ENCODE measurements around the gene TMEM164.
A peak's percentile ranks its signal among the peaks of the same experiment; 100 is the strongest.

The TMEM164 gene

DNA sequence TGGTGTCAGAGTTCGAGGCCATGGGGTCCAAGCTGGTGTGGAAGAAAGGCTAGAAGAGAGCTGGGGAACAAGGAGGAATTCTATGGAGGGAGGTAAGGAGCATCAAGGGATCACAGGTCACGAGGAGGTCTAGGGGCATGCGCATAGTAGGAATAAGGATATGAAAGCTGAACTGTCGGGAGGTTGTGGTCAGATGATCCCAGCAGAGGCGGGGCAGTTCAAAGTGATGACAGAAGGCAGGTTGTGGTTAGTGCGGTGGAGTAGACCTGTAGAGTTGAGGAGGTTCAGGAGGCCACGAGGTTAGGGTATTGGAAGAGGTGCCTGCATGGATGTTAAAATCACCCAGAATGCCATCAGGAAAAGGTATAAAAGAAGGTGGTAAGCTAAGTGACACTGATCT is 156.3 kb downstream of the TMEM164 start:
- no peak for DNase-seq
- intact Hi-C loops (cut with DNase I), result no loop called here

GRCh38 chrX:110159865-110160264 is 157.0 kb downstream of the TMEM164 start:
- intact Hi-C loops (cut with DNase I), result loop anchor here (1.0 to 10.0 kb wide), 3 partner anchors 155 to 687 kb away; partner anchors contain the start of gene AMMECR1
- DNase-seq, result no peak

GRCh38 chrX:110161361-110161686 is 158.4 kb downstream of the TMEM164 start:
- intact Hi-C loops (cut with DNase I), result loop anchor here (5.0 to 10.0 kb wide), 2 partner anchors 153 to 686 kb away; partner anchors contain the start of gene AMMECR1

DNA sequence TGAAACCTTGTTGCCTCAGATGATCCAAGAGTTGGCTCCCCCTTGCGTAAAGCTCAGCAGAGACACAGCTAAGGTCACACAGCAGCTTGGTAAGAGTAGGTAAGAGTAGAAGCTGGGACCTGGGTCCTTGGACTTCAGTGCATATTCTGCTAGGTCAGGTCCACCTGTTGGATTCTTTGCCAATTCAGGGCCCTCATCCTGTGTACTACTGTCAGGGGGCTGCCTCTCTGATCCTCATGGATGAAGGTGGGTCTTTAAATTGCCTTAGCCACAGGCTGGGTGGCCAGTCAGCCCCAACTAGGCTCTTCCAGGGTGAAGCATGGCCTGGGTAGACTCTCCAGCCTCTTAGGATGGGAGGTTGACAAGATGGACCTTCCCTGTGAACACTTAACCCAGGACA is 159.2 kb downstream of the TMEM164 start:
- DNase-seq, result no peak
- intact Hi-C loops (cut with DNase I), result loop anchor here (5.0 to 10.0 kb wide), 2 partner anchors 153 to 685 kb away; partner anchors contain the start of gene AMMECR1

More at GRCh38 chrX:110161361-110161686, 158.4 kb downstream of the TMEM164 start:
- no peak for DNase-seq

DNA sequence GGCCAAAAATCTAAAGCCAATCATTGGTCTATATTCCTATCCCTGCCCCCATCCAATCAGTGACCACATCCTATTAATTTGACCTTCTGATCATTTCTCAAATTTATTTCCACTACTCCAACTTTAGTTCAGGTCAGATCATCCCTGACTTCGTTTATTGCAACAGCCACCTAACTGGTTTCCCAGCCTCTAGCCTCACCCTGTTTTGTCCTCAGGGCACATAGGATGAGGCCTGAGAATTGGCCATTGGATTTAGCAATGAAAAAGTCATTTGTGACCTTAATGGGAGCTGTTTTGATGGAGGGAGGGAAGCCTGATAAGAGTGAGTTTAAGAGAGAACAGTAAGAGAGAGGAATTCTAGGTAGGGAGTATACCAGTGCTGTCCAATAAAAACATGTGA is 160.0 kb downstream of the TMEM164 start:
- intact Hi-C loops (cut with DNase I), result loop anchor here (5.0 to 10.0 kb wide), 2 partner anchors 152 to 684 kb away; partner anchors contain the start of gene AMMECR1
- DNase-seq, result no peak

DNA sequence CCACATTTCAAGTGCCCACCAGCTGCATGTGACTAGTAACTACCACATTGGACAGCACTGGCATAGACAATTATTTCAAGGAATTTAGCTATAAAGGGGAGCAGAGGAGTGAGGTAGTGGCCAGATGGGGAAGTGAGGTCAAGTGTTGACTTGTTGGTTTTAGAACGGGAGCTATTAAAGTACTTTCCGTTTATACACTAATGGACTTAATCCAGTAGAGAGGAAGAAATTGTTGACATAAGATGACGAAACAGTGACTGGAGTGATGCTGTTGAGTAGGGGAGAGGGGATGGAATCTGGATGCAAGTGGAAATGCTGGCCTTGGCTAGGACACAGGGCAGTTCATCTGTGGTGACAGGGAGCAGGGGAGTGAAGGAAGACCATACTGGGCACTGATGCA is 160.6 kb downstream of the TMEM164 start:
- intact Hi-C loops (cut with DNase I), result loop anchor here (5.0 to 10.0 kb wide), 2 partner anchors 151 to 684 kb away; partner anchors contain the start of gene AMMECR1
- no peak for DNase-seq

DNA sequence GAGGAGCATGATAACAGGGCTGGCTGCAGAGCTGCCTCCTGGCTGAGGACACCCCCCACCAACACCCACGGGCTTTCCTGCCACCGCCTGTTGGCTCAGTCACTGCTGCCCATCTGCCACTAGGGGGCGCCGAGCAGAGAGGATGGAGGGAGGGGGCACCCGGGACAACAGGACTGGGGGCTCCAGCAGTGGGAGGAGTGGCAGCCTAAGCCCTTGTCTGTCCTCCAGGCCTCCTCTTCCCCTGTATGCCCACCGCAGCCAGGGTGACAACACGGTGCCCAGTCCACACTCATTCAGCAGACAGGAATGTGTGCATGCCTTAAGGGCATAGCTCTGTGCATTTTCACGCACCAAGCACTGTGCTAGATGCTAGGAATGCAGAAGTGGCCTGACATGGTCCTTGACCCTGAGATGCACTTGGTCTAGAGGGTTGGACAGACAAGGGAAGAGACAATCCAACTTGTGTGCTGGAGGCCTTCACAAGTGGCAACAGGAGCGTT is 165.1 kb downstream of the TMEM164 start:
- DNase-seq, result peak in 7 of 10 donors; percentile 32 to 90 (median 39)
- intact Hi-C loops (cut with DNase I), result loop anchor here (10.0 kb wide), 1 partner anchor 147 kb away; the partner anchor contains the start of gene AMMECR1

GRCh38 chrX:110168585-110168984 is 165.7 kb downstream of the TMEM164 start:
- intact Hi-C loops (cut with DNase I), result loop anchor here (10.0 kb wide), 1 partner anchor 146 kb away; the partner anchor contains the start of gene AMMECR1
- DNase-seq, result no peak

DNA sequence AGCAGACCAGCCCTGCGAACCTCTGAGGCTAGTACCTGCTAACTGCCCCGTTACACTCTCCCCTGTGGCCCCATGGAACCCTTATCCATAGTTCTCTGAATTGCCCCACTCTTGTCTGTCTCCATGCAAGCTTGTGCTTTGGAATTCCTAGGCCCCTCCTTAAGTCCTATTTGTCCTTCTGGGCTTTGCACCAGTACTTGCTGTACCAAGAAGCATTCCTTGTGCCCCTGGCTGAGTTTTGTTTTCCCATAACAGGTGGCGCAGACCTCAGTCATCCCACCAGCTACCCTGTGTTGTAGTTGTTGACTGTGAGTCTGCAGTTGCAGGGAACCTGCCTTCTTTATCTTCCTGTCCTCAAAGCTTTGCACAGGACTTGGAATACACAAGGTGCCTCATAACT is 167.1 kb downstream of the TMEM164 start:
- intact Hi-C loops (cut with DNase I), result no loop called here
- no peak for DNase-seq

DNA sequence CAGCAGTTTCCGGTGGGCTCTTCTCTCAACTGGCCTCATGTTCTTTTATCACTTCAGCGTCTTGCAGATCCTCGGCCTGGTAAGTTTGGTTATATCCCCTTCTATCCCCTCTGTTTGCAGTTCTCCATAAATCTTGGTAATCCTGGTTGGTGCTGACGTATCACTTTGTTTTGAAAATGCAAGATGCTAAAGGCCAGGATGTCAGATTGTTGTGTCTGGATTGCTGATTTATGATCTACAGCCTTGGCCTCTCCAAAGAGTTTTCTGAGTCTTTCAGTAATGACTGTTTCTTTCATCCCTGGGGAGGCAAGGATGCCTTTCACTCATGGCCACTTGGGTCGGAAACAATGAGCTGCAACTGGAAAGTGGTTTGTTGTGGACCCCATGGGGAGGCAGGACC is 168.5 kb downstream of the TMEM164 start:
- intact Hi-C loops (cut with DNase I), result no loop called here
- no peak for DNase-seq

GRCh38 chrX:110172215-110172614 is 169.3 kb downstream of the TMEM164 start:
- intact Hi-C loops (cut with DNase I), result no loop called here
- DNase-seq, result no peak

- intact Hi-C loops (cut with DNase I), result no loop called here
- no peak for DNase-seq
Observed at GRCh38 chrX:110173192-110174175, 170.6 kb downstream of the TMEM164 start.

- intact Hi-C loops (cut with DNase I), result no loop called here
Observed at GRCh38 chrX:110175146-110175545, 172.2 kb downstream of the TMEM164 start.

DNA sequence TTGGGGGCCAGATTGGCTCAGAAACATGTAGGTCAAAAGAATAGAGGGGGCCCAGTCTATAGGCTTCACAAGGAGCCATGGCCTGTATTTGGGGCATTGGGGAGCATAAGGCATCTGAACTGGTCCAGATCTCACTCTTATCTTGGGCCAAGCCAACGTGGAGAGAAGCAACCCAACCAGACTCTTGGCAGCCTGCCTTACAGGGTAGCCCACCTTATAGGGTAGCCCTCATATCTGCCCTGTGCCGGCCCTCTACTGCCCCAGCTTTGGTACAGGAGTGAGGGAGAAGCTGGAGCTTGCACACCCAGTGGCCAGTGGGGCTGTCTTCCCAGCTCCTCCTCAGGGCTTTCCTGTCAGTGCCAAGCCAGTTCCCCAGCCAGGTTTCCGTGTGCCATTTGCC is 172.8 kb downstream of the TMEM164 start:
- intact Hi-C loops (cut with DNase I), result no loop called here

More at GRCh38 chrX:110175146-110175545, 172.2 kb downstream of the TMEM164 start:
- DNase-seq, result no peak

DNA sequence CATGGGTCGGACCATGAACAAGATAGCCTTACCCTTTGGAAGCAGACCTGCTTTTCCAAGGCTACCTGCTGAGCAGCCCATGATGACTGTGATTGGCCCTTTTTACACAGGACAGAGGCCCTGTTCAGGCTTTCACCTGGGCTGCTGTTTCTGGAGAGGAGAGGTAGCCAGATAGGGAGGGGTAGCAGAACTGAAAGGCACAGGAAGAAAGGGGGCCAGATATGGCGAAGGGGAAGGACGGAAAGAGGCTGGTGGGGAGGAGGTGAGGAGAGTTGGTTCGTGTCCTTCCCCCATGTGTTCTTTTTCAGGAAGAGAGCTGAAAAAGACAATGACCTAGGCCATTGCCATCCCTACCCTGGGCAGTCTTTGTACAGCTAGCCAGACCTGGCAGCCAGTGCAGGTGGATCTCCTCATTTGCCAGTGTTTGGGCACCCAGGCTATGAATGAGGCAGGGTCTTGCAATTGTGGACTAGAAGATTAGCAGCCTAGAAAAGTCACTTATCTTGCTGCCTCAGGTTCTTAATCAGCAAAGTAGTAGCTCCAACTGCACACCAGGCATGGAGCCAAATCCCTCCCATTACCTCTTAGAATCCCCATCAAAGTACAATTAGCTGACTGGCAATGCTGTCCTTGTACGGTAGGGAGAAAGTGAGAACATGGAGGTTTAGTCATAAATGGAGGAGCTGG is 175.4 kb downstream of the TMEM164 start:
- intact Hi-C loops (cut with DNase I), result no loop called here

More for the DNA sequence above, 172.8 kb downstream of the TMEM164 start:
- peak in 1 of 10 donors; percentile 65 for DNase-seq

GRCh38 chrX:110180176-110180927 is 177.4 kb downstream of the TMEM164 start:
- intact Hi-C loops (cut with DNase I), result no loop called here
- DNase-seq, result peak in 5 of 10 donors; percentile 23 to 83 (median 34)

More for the DNA sequence above, 175.4 kb downstream of the TMEM164 start:
- DNase-seq, result no peak

DNA sequence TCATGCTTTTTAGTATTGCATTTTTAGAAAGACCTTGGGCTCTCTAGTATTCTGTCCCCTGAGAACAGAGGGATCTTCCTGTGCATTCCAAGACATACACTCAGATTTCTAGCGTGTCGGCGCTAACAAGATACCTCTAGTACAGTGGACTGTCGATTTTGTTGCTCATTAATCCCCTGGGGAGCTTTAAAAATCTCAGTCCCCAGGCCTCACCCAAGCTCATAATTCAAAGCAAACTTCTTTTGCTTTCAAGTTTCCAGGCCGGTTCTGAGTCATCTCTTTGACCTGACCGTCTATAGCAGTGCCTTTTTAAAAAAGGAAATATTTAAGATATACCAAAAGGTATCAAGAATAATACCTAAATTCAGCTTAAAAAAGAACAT is 178.0 kb downstream of the TMEM164 start:
- intact Hi-C loops (cut with DNase I), result no loop called here
- no peak for DNase-seq

DNA sequence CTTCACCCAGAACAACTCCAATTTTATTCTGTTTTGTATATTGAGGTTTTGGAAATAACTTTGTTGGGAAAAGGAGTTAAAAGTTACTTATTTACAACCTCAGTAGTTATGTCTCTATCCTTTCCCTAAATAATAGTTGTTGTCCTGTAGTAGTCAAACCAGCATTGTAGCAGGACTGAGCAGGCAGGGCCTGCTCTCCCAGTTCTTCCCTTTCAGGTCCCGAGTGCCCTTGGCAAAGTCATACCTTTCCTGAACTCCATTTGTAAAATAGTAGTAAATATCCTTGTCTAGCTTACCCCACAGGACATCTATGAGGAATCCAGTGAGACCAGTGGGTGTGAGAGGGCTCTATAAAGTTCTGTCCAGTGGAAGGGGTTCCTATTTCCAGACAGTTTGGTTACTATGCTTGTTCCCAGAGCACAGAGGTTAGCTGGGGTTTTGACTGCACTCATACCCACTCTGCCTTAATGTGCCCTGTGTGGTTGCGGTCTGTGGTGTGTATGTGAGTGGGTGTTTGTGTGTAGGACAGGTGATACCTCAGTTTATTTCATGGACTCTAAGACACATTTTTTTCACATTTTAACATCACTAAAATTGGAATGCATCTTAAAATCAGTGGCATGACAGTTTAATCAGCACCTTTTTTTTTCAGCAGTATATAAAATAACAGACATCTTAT is 178.7 kb downstream of the TMEM164 start:
- intact Hi-C loops (cut with DNase I), result no loop called here
- DNase-seq, result no peak

DNA sequence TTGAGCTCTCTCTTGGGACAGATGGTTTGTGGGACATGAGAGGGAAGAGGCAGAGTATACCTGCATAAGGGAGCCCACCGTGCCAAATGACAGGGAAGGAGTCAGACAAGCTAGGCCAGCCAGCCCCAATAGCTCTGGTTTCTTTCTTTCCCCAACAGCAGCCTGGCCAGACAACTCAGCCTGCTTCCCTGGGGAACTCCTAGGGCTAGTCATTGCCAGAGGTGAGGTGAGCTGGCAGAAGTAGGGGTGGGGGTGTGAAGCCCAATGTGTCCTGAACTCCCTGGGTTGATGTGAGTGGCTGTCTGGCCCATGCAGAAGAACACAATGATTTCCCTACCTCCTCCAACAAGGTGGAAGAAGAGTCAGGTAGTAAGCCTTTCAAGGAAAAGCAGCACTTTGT is 179.4 kb downstream of the TMEM164 start:
- intact Hi-C loops (cut with DNase I), result no loop called here
- no peak for DNase-seq
